ENCODE data around the gene ZBED4.

ZBED4 gene

GRCh38 chr22:49853981-49854831 is 562 bp downstream of the ZBED4 start:
- peak; percentile 84 for FAIRE-seq
- no peak for TF ChIP-seq POU2F2 (IDR thresholded peaks at IDR 0.05; ENCODE audit: low read depth, low read length)
- no peak for TF ChIP-seq POLR2A (IDR thresholded peaks at IDR 0.05; ENCODE audit: low read depth, low read length)
- DNase-seq (ENCODE audit: insufficient read length, low spot score), result no peak

DNA sequence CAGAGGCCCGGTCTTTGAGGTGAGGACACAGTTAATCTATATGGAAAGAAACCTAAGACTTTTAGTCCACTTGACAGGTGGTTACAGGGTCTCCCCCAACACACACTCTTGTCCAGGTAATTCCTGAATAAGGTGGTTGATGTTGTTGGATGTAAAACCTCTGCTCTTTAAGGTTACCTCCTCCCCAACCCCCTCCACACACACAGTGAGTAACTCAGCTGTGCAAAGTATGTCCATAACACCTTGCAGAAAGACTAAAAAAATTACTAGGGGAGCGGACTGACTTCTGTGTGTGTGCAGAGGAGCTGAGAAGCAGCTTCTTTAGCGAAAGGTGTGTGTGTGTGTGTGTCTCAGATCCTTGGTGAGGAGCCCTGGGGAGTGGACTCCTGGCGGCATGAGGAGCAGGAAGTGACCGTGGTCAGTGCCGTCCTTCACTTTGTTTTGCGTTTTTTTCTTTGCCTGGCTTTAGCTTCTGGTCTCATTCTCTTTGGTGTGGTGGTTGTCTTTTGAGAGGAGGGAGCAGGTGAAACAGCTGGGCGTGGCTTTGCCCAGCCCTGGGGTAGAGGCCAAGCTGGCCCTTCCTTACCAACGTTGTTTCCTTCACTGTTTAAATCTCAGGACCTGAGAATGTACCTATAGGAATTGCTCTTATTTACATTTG is 1.7 kb downstream of the ZBED4 start:
- FAIRE-seq (peak; percentile 62), DNase-seq (ENCODE audit: insufficient read length, low spot score) (no peak)
- no peak for TF ChIP-seq PAX5 (IDR thresholded peaks at IDR 0.05; ENCODE audit: insufficient read depth, low read length, severe bottlenecking)
- no peak for TF ChIP-seq TAF1 (IDR thresholded peaks at IDR 0.05; ENCODE audit: low read depth, low read length)
- TF ChIP-seq POU2F2 (IDR thresholded peaks at IDR 0.05; ENCODE audit: low read depth, low read length), result no peak
- no peak for TF ChIP-seq POLR2AphosphoS5 (IDR thresholded peaks at IDR 0.05; ENCODE audit: low read depth, low read length)
- TF ChIP-seq SPI1 (IDR thresholded peaks at IDR 0.05; ENCODE audit: low read depth, low read length), result no peak
- no peak for TF ChIP-seq POLR2A (IDR thresholded peaks at IDR 0.05; ENCODE audit: low read depth, low read length)

DNA sequence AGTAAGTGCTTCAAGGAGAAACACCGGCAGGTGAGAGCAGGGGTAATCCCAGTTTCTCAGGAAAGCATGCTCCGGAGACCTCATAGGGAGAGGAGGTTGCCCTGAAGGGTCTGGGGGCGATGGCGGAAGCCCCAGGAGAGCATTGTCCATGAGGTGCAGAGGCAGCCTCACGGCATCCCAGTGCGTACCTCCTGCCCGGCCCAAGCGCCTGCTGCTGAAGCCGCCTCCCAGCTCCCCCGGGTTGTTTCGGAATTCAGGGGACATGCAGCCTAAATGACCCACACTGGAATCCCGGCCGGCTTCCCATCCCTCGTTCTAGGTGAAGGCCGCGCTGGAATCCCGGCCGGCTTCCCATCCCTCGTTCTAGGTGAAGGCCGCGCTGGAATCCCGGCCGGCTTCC is 2.7 kb downstream of the ZBED4 start:
- FAIRE-seq, result no peak
- TF ChIP-seq POLR2AphosphoS5 (IDR thresholded peaks at IDR 0.05; ENCODE audit: low read depth, low read length) (no peak), POLR2A (IDR thresholded peaks at IDR 0.05; ENCODE audit: low read depth, low read length) (no peak)
- no peak for DNase-seq (ENCODE audit: insufficient read length, low spot score)

- TF ChIP-seq POLR2AphosphoS5 (IDR thresholded peaks at IDR 0.05; ENCODE audit: low read depth, low read length), result no peak
- TF ChIP-seq SPI1 (IDR thresholded peaks at IDR 0.05; ENCODE audit: low read depth, low read length), result no peak
- no peak for TF ChIP-seq POU2F2 (IDR thresholded peaks at IDR 0.05; ENCODE audit: low read depth, low read length)
- no peak for TF ChIP-seq PAX5 (IDR thresholded peaks at IDR 0.05; ENCODE audit: insufficient read depth, low read length, severe bottlenecking)
- TF ChIP-seq TAF1 (IDR thresholded peaks at IDR 0.05; ENCODE audit: low read depth, low read length), result no peak
- no peak for TF ChIP-seq POLR2A (IDR thresholded peaks at IDR 0.05; ENCODE audit: low read depth, low read length)
- FAIRE-seq, result no peak
- DNase-seq (ENCODE audit: insufficient read length, low spot score), result no peak
These were observed 3.3 kb downstream of the ZBED4 start for GRCh38 chr22:49856766-49857618.

- DNase-seq (ENCODE audit: insufficient read length, low spot score) (no peak), FAIRE-seq (no peak)
- TF ChIP-seq POU2F2 (IDR thresholded peaks at IDR 0.05; ENCODE audit: low read depth, low read length) (no peak), POLR2A (IDR thresholded peaks at IDR 0.05; ENCODE audit: low read depth, low read length) (no peak), SPI1 (IDR thresholded peaks at IDR 0.05; ENCODE audit: low read depth, low read length) (no peak), TAF1 (IDR thresholded peaks at IDR 0.05; ENCODE audit: low read depth, low read length) (no peak), PAX5 (IDR thresholded peaks at IDR 0.05; ENCODE audit: insufficient read depth, low read length, severe bottlenecking) (no peak), POLR2AphosphoS5 (IDR thresholded peaks at IDR 0.05; ENCODE audit: low read depth, low read length) (no peak)
These were observed 5.2 kb downstream of the ZBED4 start for GRCh38 chr22:49858827-49859226.

GRCh38 chr22:49861642-49862495 is 8.2 kb downstream of the ZBED4 start:
- FAIRE-seq (no peak), DNase-seq (ENCODE audit: insufficient read length, low spot score) (no peak)
- TF ChIP-seq TAF1 (IDR thresholded peaks at IDR 0.05; ENCODE audit: low read depth, low read length) (no peak), SPI1 (IDR thresholded peaks at IDR 0.05; ENCODE audit: low read depth, low read length) (no peak), PAX5 (IDR thresholded peaks at IDR 0.05; ENCODE audit: insufficient read depth, low read length, severe bottlenecking) (no peak), POU2F2 (IDR thresholded peaks at IDR 0.05; ENCODE audit: low read depth, low read length) (no peak), POLR2AphosphoS5 (IDR thresholded peaks at IDR 0.05; ENCODE audit: low read depth, low read length) (no peak), POLR2A (IDR thresholded peaks at IDR 0.05; ENCODE audit: low read depth, low read length) (no peak)

- DNase-seq (ENCODE audit: insufficient read length, low spot score), result no peak
- no peak for TF ChIP-seq PAX5 (IDR thresholded peaks at IDR 0.05; ENCODE audit: insufficient read depth, low read length, severe bottlenecking)
- no peak for TF ChIP-seq POLR2A (IDR thresholded peaks at IDR 0.05; ENCODE audit: low read depth, low read length)
- no peak for TF ChIP-seq POLR2AphosphoS5 (IDR thresholded peaks at IDR 0.05; ENCODE audit: low read depth, low read length)
- TF ChIP-seq TAF1 (IDR thresholded peaks at IDR 0.05; ENCODE audit: low read depth, low read length), result no peak
- no peak for TF ChIP-seq POU2F2 (IDR thresholded peaks at IDR 0.05; ENCODE audit: low read depth, low read length)
- TF ChIP-seq SPI1 (IDR thresholded peaks at IDR 0.05; ENCODE audit: low read depth, low read length), result no peak
- no peak for FAIRE-seq
These were observed 8.8 kb downstream of the ZBED4 start for GRCh38 chr22:49862496-49862776.

DNA sequence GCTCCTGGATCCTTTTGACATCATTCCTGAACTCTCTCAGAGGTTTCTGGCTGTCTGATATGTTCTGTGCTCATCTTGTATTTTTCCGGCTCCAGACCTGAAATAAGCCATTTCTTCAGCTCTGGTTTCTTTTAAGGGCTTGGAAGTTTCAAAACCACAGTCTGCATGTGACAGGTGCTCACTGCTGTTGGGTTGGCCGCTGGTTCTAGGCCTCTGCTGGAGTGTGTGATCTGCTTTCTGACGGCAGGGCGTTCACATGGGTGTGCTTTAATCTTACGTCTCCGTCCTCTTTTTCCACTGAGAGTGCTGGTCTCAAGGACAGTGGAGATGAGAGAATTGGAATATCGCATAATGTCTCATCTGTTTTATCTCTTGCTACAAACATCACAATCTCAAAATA is 10.3 kb downstream of the ZBED4 start:
- no peak for FAIRE-seq
- DNase-seq (ENCODE audit: insufficient read length, low spot score), result no peak
- TF ChIP-seq POLR2A (IDR thresholded peaks at IDR 0.05; ENCODE audit: low read depth, low read length) (no peak), SPI1 (IDR thresholded peaks at IDR 0.05; ENCODE audit: low read depth, low read length) (no peak), PAX5 (IDR thresholded peaks at IDR 0.05; ENCODE audit: insufficient read depth, low read length, severe bottlenecking) (no peak), TAF1 (IDR thresholded peaks at IDR 0.05; ENCODE audit: low read depth, low read length) (no peak), POU2F2 (IDR thresholded peaks at IDR 0.05; ENCODE audit: low read depth, low read length) (no peak), POLR2AphosphoS5 (IDR thresholded peaks at IDR 0.05; ENCODE audit: low read depth, low read length) (no peak)

DNA sequence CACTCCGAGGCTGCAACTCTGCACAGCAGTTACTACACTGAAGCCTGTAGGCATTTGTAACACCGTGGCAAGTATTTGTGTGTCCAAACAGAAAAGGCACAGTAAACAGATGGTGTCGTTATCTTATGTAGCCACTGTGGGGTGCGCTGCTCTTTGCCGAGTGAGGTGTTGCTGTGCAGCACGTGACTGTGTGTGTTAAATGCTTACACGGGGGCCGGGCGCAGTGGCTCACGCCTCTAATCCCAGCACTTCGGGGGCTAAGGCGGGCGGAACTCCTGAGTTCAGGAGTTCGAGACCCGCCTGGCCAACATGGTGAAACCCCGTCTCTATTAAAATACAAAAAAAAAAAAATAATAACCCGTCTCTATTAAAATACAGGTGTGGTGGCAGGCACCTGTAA is 11.5 kb downstream of the ZBED4 start:
- DNase-seq (ENCODE audit: insufficient read length, low spot score) (no peak), FAIRE-seq (no peak)
- no peak for TF ChIP-seq SPI1 (IDR thresholded peaks at IDR 0.05; ENCODE audit: low read depth, low read length)
- TF ChIP-seq TAF1 (IDR thresholded peaks at IDR 0.05; ENCODE audit: low read depth, low read length), result no peak
- TF ChIP-seq POU2F2 (IDR thresholded peaks at IDR 0.05; ENCODE audit: low read depth, low read length), result no peak
- TF ChIP-seq POLR2A (IDR thresholded peaks at IDR 0.05; ENCODE audit: low read depth, low read length), result no peak
- no peak for TF ChIP-seq PAX5 (IDR thresholded peaks at IDR 0.05; ENCODE audit: insufficient read depth, low read length, severe bottlenecking)
- no peak for TF ChIP-seq POLR2AphosphoS5 (IDR thresholded peaks at IDR 0.05; ENCODE audit: low read depth, low read length)

Data from GM12891 (cell line).